HG02623 (cell line): ENCODE data around the gene RLBP1.

Experiments
- ATAC-seq: cut with Tn5 transposase; IDR thresholded peaks from one replicate; pipeline ENCODE4 v1.9.1; 2021; ENCODE audit warnings: moderate library complexity; ENCODE audit not compliant: unreplicated experiment

RLBP1 gene

GRCh38 chr15:89206908-89207331, 14.5 kb downstream of the RLBP1 start:
- no peak for ATAC-seq

GRCh38 chr15:89205991-89206585, 15.3 kb downstream of the RLBP1 start:
- no peak for ATAC-seq

DNA sequence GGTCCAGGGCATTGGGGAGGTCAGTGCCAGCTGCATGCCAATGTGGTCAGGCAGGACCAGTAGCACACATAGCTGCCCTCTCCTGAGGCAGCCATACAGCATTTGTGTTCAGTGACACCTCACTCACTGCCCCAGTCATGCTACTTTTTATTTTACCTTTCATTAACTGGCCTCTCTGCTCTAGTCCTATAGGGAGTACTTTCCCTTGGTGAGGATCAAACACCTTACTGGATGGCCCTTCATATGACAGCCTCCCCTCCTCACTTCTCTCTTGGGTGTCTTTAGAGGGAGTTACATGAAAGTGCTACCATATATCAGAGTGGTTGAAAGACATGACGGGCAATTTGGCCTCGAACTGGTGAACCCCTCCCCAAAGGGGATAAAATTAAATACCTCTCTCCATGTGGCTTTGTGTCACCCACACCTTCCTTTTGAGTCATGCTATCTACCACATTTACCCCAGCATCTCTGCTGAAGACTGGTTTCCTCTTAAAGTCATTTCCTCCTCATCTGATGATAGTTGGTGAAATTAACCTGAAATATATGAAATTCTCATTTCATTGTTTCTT, 17.6 kb downstream of the RLBP1 start:
- ATAC-seq = no peak

- ATAC-seq = no peak
These were observed 19.8 kb downstream of the RLBP1 start for GRCh38 chr15:89201465-89202005.

GRCh38 chr15:89200182-89200581, 21.2 kb downstream of the RLBP1 start:
- no peak for ATAC-seq

DNA sequence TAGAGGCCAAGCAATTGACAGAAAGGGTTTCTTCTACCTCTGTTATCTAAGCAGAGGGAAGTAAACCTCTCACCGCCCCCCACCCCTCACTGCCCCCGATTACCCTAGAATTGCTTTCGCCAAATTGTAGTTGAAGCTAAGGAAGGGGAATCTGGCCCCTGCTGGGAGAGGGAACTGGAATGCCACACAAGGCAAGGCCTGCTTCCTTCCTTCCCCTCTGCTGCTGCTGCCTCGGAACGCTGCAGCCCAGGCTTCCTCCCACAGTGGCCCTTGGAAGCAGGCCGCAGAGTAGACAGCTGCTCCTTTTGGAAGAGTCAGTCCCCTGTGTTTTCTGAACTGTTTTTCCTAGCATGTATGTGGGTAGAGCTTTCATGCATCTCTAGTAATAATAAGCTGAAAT, 21.6 kb downstream of the RLBP1 start:
- no peak for ATAC-seq

DNA sequence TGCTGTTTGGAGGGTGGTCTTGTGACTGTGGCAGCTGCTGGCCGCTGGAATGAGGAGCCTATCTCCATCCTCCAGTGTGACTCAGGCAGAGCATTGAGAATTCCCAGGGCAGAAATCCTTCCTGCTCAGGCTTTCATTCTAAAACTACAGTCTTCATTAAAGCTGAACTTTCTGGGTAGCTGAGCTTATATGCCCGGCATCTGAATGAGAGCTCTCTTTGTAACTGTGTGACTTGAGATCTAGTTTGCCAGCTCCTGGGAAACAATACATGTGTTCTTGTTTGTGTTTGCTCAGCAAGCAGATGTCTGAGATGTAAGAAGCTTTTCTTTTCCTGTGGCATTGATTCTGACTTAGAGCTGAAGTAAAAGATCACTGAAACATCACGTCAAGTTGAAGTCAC, 22.4 kb downstream of the RLBP1 start:
- no peak for ATAC-seq

- no peak for ATAC-seq
These were observed 23.2 kb downstream of the RLBP1 start for GRCh38 chr15:89198196-89198595.

GRCh38 chr15:89197503-89197971, 23.8 kb downstream of the RLBP1 start:
- ATAC-seq = no peak

- no peak for ATAC-seq
These were observed 24.4 kb downstream of the RLBP1 start for GRCh38 chr15:89196994-89197393.

DNA sequence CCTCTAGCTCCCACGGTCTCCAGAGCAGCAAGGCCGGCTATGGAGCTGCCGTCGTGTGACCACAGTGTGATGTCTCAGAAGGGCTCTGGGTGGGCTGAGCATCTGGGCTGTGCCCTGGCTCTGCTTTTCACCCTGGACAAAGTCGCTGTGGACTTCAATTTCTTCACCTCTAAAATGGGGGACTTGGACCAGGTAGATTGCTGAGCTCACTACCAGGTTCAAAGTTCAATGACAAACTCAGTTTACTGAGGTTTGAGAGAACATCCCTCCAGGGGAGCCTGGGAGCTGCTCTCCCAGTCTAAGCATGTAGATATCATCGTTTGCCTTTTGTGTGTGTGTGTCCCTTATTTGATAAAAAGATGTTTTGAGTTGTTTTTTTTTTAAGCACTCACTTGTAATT, 25.1 kb downstream of the RLBP1 start:
- ATAC-seq = no peak

DNA sequence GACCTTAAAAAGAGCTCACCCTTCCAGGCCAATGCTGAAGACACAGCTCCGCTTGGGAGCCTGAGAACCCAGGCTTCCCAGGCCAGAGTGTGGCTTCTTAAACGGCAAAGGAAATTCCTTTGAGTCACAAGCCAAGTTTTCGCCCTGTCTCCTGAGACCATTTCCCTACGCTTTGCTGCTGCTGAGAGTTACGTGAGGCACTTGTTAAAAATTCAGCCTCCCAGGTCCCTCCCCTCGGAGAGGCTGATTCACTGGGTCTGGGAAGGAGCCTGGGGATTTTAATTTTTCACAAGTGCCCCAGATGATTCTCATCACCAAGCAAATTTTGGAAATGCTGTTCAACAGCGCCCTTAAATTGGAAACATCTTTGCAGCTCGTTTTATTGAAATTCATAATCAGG, 25.5 kb downstream of the RLBP1 start:
- ATAC-seq = no peak

- no peak for ATAC-seq
These were observed 26.8 kb downstream of the RLBP1 start for GRCh38 chr15:89194608-89195007.

GRCh38 chr15:89192766-89193165, 28.6 kb downstream of the RLBP1 start:
- ATAC-seq = no peak

GRCh38 chr15:89192136-89192535, 29.2 kb downstream of the RLBP1 start:
- no peak for ATAC-seq

- no peak for ATAC-seq
These were observed 33.3 kb downstream of the RLBP1 start for GRCh38 chr15:89187986-89188514.

GRCh38 chr15:89187301-89187985, 33.9 kb downstream of the RLBP1 start:
- no peak for ATAC-seq

GRCh38 chr15:89186803-89187202, 34.6 kb downstream of the RLBP1 start:
- ATAC-seq = no peak

DNA sequence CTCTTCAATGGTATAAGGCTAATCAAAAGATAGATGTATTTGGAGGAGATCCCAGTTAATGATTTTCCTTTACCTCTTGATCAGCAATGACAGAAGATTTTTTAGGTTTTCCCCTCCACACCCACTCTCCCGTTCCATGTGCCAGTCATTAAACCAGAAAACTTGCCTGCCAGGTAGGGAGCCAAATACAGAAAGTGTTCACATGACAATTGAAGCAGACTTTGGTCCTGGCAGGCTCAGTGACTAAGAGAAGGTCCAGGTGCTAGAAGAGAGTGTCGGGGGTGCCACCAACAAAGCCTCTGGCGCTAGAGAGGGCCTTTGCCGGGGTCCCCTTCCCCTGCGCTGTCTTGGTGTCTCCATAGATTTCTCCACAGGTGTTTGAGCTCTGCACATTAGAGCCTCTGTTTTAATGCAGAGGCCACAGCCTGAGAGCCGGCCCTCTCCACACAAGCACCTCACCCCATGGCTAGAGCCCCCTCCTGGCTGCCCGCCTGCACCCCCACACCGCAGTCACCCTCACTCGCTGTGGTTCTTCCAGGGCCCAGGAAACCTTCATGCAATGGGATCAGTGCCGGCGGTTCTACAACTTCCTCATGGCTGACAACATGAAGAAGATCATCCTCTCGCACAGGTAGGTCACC, 36.4 kb downstream of the RLBP1 start:
- no peak for ATAC-seq

- ATAC-seq = no peak
These were observed 37.0 kb downstream of the RLBP1 start for GRCh38 chr15:89184357-89184756.
